Measurements from ENCODE around the gene RPS6KA3. TPM values are rescaled to one million over a fixed set of nuclear protein-coding genes. Genes with fewer than 3 reads are reported as not detected.

The RPS6KA3 gene
- total and polyA plus RNA-seq, 2 donors (not counting 1 experiment from before 2014, with no cell fraction given) = 17.0 to 63.0 TPM

GRCh38 chrX:20130357-20130756 is 136.4 kb downstream of the RPS6KA3 start:
- Mint-ChIP-seq H3K4me3 (no peak overlapping the region), H3K27me3 (no peaks in the 10 kb centered on the region), H3K4me1 (no peaks in the 10 kb centered on the region), H3K27ac (no peak overlapping the region), H3K9me3 (ENCODE audit: insufficient read depth) (no peaks in the 10 kb centered on the region)
- POLR2A ChIA-PET = interaction anchor here (0.6 kb wide), 1 partner anchor 237 kb away, joined by 3 read pairs; no protein-coding TSS in a partner anchor
- Histone ChIP-seq H3K9me3 (ENCODE audit: control extremely low read depth in 1 of 3, control insufficient read depth in 2 of 3, insufficient read depth in 1 of 3, low read length in 2 of 3) (no peaks in the 10 kb centered on the region), H3K36me3 (replicated peaks in 1 of 2; ENCODE audit: control extremely low read depth in 1 of 2, control insufficient read depth in 1 of 2, extremely low read depth in 1 of 2, insufficient read depth in 2 of 2, low read length in 1 of 2) (peaks cover 6 to 30% of the 10 kb centered on the region in 2 experiments), H3K4me2 (replicated peaks; ENCODE audit: low read depth, low read length, poor library complexity, severe bottlenecking) (no peak overlapping the region), H3K27ac (ENCODE audit: low read length in 2 of 2) (no peak overlapping the region), H3K4me3 (ENCODE audit: control extremely low read depth in 1 of 5, extremely low read depth in 1 of 5, insufficient read depth in 1 of 5, low read depth in 2 of 5, low read length in 4 of 5) (no peak overlapping the region), H2AFZ (ENCODE audit: insufficient read depth, low read depth, low read length, poor library complexity, severe bottlenecking) (no peak overlapping the region), H3K79me2 (ENCODE audit: control insufficient read depth, insufficient read depth, low read length) (no peaks in the 10 kb centered on the region), H4K20me1 (ENCODE audit: control insufficient read depth, insufficient read depth, low read length, poor library complexity, severe bottlenecking) (no peaks in the 10 kb centered on the region), H3K27me3 (replicated peaks in 1 of 4; ENCODE audit: control extremely low read depth in 1 of 4, control insufficient read depth in 3 of 4, insufficient read depth in 4 of 4, low read length in 3 of 4) (no peaks in the 10 kb centered on the region), H3K4me1 (ENCODE audit: control insufficient read depth in 2 of 2, insufficient read depth in 2 of 2, low read length in 2 of 2) (no peaks in the 10 kb centered on the region), H3K9ac (ENCODE audit: low read length) (no peak overlapping the region)
- CTCF ChIA-PET = interaction anchor here (0.7 kb wide), 1 partner anchor 598 kb away, joined by 3 read pairs; no protein-coding TSS in a partner anchor
- no peak for DNase-seq
- TF ChIP-seq, protein P1, sequence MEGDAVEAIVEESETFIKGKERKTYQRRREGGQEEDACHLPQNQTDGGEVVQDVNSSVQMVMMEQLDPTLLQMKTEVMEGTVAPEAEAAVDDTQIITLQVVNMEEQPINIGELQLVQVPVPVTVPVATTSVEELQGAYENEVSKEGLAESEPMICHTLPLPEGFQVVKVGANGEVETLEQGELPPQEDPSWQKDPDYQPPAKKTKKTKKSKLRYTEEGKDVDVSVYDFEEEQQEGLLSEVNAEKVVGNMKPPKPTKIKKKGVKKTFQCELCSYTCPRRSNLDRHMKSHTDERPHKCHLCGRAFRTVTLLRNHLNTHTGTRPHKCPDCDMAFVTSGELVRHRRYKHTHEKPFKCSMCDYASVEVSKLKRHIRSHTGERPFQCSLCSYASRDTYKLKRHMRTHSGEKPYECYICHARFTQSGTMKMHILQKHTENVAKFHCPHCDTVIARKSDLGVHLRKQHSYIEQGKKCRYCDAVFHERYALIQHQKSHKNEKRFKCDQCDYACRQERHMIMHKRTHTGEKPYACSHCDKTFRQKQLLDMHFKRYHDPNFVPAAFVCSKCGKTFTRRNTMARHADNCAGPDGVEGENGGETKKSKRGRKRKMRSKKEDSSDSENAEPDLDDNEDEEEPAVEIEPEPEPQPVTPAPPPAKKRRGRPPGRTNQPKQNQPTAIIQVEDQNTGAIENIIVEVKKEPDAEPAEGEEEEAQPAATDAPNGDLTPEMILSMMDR (IDR thresholded peaks at IDR 0.05) = no peak
- no peak for TF ChIP-seq EZH2 (IDR thresholded peaks at IDR 0.05; ENCODE audit: borderline replicate concordance, insufficient read depth, low read depth, low read length, poor library complexity, severe bottlenecking)
- no CpG with 5 or more reads among the region's 1 CpG for WGBS (ENCODE audit: insufficient coverage)
- ATAC-seq (ENCODE audit: low read depth) = no peak
- intact Hi-C loops (cut with micrococcal nuclease) = no loop called here

DNA sequence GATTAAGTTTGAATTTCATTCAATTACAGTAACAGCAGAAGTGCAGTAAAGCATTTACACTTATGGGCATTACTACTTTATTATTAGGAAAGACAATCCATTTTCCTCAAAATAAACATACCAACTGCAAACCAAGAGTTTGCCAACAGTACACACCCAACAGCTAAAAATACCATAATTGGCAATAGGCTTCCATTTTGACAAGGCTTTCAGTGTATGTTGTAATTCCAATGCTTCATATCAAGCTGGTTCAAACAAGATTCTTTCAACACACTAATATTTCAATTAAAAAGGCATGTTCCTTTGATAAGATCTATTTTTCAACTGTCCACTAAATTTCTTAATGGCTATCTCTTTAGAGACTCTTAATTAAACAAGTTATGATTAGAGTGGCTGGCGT is 137.2 kb downstream of the RPS6KA3 start:
- Mint-ChIP-seq H3K27me3 (no peaks in the 10 kb centered on the region), H3K27ac (no peak overlapping the region), H3K4me3 (no peak overlapping the region), H3K9me3 (ENCODE audit: insufficient read depth) (no peaks in the 10 kb centered on the region), H3K4me1 (no peaks in the 10 kb centered on the region)
- H3K27ac ChIP-seq (ENCODE audit: low read length in 2 of 2) = no peak overlapping the region
- no peaks in the 10 kb centered on the region for H3K4me1 ChIP-seq (ENCODE audit: control insufficient read depth in 2 of 2, insufficient read depth in 2 of 2, low read length in 2 of 2)
- DNase-seq (no peak), ATAC-seq (ENCODE audit: low read depth) (no peak)
- H3K79me2 ChIP-seq (ENCODE audit: control insufficient read depth, insufficient read depth, low read length) = no peaks in the 10 kb centered on the region
- H4K20me1 ChIP-seq (ENCODE audit: control insufficient read depth, insufficient read depth, low read length, poor library complexity, severe bottlenecking) = no peaks in the 10 kb centered on the region
- H2AFZ ChIP-seq (ENCODE audit: insufficient read depth, low read depth, low read length, poor library complexity, severe bottlenecking) = no peak overlapping the region
- H3K9ac ChIP-seq (ENCODE audit: low read length) = no peak overlapping the region
- ChIA-PET POLR2A (interaction anchor here (0.6 kb wide), 1 partner anchor 237 kb away, joined by 3 read pairs; no protein-coding TSS in a partner anchor), CTCF (no interaction called here)
- WGBS (ENCODE audit: insufficient coverage) = no CpG with 5 or more reads among the region's 1 CpG
- intact Hi-C loops (cut with micrococcal nuclease) = no loop called here
- H3K36me3 ChIP-seq (replicated peaks in 1 of 2; ENCODE audit: control extremely low read depth in 1 of 2, control insufficient read depth in 1 of 2, extremely low read depth in 1 of 2, insufficient read depth in 2 of 2, low read length in 1 of 2) = peaks cover 6 to 25% of the 10 kb centered on the region in 2 experiments
- H3K4me3 ChIP-seq (ENCODE audit: control extremely low read depth in 1 of 5, extremely low read depth in 1 of 5, insufficient read depth in 1 of 5, low read depth in 2 of 5, low read length in 4 of 5) = no peak overlapping the region
- no peaks in the 10 kb centered on the region for H3K27me3 ChIP-seq (replicated peaks in 1 of 4; ENCODE audit: control extremely low read depth in 1 of 4, control insufficient read depth in 3 of 4, insufficient read depth in 4 of 4, low read length in 3 of 4)
- TF ChIP-seq, protein P1 (IDR thresholded peaks at IDR 0.05) = no peak
- no peak for TF ChIP-seq EZH2 (IDR thresholded peaks at IDR 0.05; ENCODE audit: borderline replicate concordance, insufficient read depth, low read depth, low read length, poor library complexity, severe bottlenecking)
- no peak overlapping the region for H3K4me2 ChIP-seq (replicated peaks; ENCODE audit: low read depth, low read length, poor library complexity, severe bottlenecking)
- H3K9me3 ChIP-seq (ENCODE audit: control extremely low read depth in 1 of 3, control insufficient read depth in 2 of 3, insufficient read depth in 1 of 3, low read length in 2 of 3) = no peaks in the 10 kb centered on the region
